Astrocyte (in vitro differentiated cells and primary cell): ENCODE measurements around the gene JMJD1C.

Source experiments
- EZH2 ChIP-seq: IDR thresholded peaks from 2 replicates; pipeline ENCODE4 v1.6.1; 2012; ENCODE audit warnings: mild to moderate bottlenecking, low read length, inconsistent platforms; ENCODE audit not compliant: insufficient read depth
- TF ChIP-seq, protein P1 (sequence below): IDR thresholded peaks from 2 replicates; pipeline ENCODE4 v1.5.1; 2011; ENCODE audit warnings: low read depth, mild to moderate bottlenecking, inconsistent platforms, low read length, moderate library complexity; ENCODE audit not compliant: insufficient read depth

- TF ChIP-seq, protein P1, sequence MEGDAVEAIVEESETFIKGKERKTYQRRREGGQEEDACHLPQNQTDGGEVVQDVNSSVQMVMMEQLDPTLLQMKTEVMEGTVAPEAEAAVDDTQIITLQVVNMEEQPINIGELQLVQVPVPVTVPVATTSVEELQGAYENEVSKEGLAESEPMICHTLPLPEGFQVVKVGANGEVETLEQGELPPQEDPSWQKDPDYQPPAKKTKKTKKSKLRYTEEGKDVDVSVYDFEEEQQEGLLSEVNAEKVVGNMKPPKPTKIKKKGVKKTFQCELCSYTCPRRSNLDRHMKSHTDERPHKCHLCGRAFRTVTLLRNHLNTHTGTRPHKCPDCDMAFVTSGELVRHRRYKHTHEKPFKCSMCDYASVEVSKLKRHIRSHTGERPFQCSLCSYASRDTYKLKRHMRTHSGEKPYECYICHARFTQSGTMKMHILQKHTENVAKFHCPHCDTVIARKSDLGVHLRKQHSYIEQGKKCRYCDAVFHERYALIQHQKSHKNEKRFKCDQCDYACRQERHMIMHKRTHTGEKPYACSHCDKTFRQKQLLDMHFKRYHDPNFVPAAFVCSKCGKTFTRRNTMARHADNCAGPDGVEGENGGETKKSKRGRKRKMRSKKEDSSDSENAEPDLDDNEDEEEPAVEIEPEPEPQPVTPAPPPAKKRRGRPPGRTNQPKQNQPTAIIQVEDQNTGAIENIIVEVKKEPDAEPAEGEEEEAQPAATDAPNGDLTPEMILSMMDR = no peak
- TF ChIP-seq EZH2 = no peak
Measured at GRCh38 chr10:63430091-63430998, 35.4 kb downstream of the JMJD1C start.
